ENCODE measurements around the gene HELB. TPM values are rescaled to one million over a fixed set of nuclear protein-coding genes. Genes with fewer than 3 reads are reported as not detected.

Gene HELB
- total and polyA plus RNA-seq, 2 of the 4 experiments (the other 2 are of a cell fraction), result 0.72 to 2.9 TPM

GRCh38 chr12:66331814-66332213, 29.5 kb downstream of the HELB start:
- Histone ChIP-seq H3K27ac (ENCODE audit: insufficient read depth, low read length) (no peak overlapping the region), H3K4me1 (ENCODE audit: control insufficient read depth, insufficient read depth, low read length) (no peaks in the 10 kb centered on the region), H3K56ac (ENCODE audit: extremely low read depth, insufficient read depth, low read length) (no peak overlapping the region), H3K9ac (ENCODE audit: low read depth, low read length) (no peak overlapping the region), H2BK20ac (ENCODE audit: low read depth, low read length) (no peak overlapping the region), H4K91ac (ENCODE audit: insufficient read depth, low read depth, low read length) (no peak overlapping the region), H3K4me3 (ENCODE audit: insufficient read depth, low read depth, low read length) (no peak overlapping the region), H3K9me3 (ENCODE audit: control insufficient read depth, insufficient read depth, low read length) (no peaks in the 10 kb centered on the region), H2BK5ac (ENCODE audit: low read depth, low read length, poor library complexity, severe bottlenecking) (no peak overlapping the region), H3K4ac (ENCODE audit: low read depth, low read length) (no peak overlapping the region), H4K5ac (ENCODE audit: low read depth, low read length) (no peak overlapping the region), H3K36me3 (ENCODE audit: control insufficient read depth, insufficient read depth, low read length) (peaks cover 5% of the 10 kb centered on the region; the same call in 1 of the 2 replicates), H4K8ac (ENCODE audit: low read depth in 2 of 2, low read length in 2 of 2) (no peak overlapping the region), H4K20me1 (ENCODE audit: insufficient read depth, low read length) (no peaks in the 10 kb centered on the region), H3K23ac (ENCODE audit: low read depth, low read length) (no peak overlapping the region), H3K4me2 (ENCODE audit: low read depth, low read length) (no peak overlapping the region), H2AK5ac (ENCODE audit: low read depth, low read length) (no peak overlapping the region), H3K14ac (replicated peaks; ENCODE audit: low read depth, low read length) (no peak overlapping the region), H2BK15ac (ENCODE audit: low read depth, low read length) (no peak overlapping the region), H3K18ac (ENCODE audit: low read depth, low read length) (no peak overlapping the region), H3K79me1 (ENCODE audit: low read depth in 1 of 2, low read length in 2 of 2) (no peaks in the 10 kb centered on the region), H2BK120ac (ENCODE audit: low read depth, low read length) (no peak overlapping the region), H3K9me1 (ENCODE audit: insufficient read depth, low read length) (no peaks in the 10 kb centered on the region), H2AK9ac (replicated peaks; ENCODE audit: low read depth, low read length, poor library complexity) (no peak overlapping the region), H3K27me3 (ENCODE audit: control insufficient read depth, insufficient read depth, low read length) (no peaks in the 10 kb centered on the region), H2AFZ (replicated peaks; ENCODE audit: low read length, poor library complexity) (no peak overlapping the region)
- dilution Hi-C loops (cut with HindIII; ENCODE audit: low sequenced_read_pairs, unreplicated experiment), result no loop called here
- intact Hi-C loops (cut with micrococcal nuclease), result no loop called here
- CTCF ChIA-PET, result no interaction called here
- DNase-seq, result no peak
- in situ Hi-C loops (cut with MboI; ENCODE audit: low sequenced_read_pairs), result no loop called here
- POLR2A ChIA-PET (ENCODE audit: unreplicated experiment), result no interaction called here
- TF ChIP-seq USF2 (IDR thresholded peaks at IDR 0.05; ENCODE audit: low read depth, low read length) (no peak), MXI1 (IDR thresholded peaks at IDR 0.05; ENCODE audit: borderline replicate concordance, low read depth, low read length) (no peak), SMC3 (IDR thresholded peaks at IDR 0.05; ENCODE audit: low read depth, low read length) (no peak), POLR2A (IDR thresholded peaks at IDR 0.05; ENCODE audit: low read depth, low read length) (no peak), RAD21 (IDR thresholded peaks at IDR 0.05; ENCODE audit: low read length) (no peak), RCOR1 (IDR thresholded peaks at IDR 0.05; ENCODE audit: insufficient replicate concordance, low read length) (no peak), CTCF (conservative IDR thresholded peaks at IDR 0.05; ENCODE audit: low read depth, low read length) (no peak), NFE2L2 (IDR thresholded peaks at IDR 0.05; ENCODE audit: low read depth, low read length) (no peak), MAFK (IDR thresholded peaks at IDR 0.05; ENCODE audit: low read depth, low read length) (no peak), FOS (IDR thresholded peaks at IDR 0.05; ENCODE audit: low read depth, low read length) (no peak), MAZ (IDR thresholded peaks at IDR 0.05; ENCODE audit: borderline replicate concordance, low read depth, low read length) (no peak), CEBPB (IDR thresholded peaks at IDR 0.05; ENCODE audit: low read depth, low read length) (no peak), BHLHE40 (IDR thresholded peaks at IDR 0.05; ENCODE audit: low read depth, low read length) (no peak), ELK1 (IDR thresholded peaks at IDR 0.05; ENCODE audit: borderline replicate concordance, low read depth, low read length) (no peak), CHD1 (IDR thresholded peaks at IDR 0.05; ENCODE audit: low read depth, low read length) (no peak), RFX5 (IDR thresholded peaks at IDR 0.05; ENCODE audit: low read depth, low read length) (no peak)
- no peak for ATAC-seq (ENCODE audit: low read depth)
- WGBS, 2 experiments (ENCODE audit: extremely low coverage in 2 of 2, insufficient read length in 1 of 2), result no CpG with 5 or more reads among the region's 1 CpG
- BruUV-seq (replicated peaks), result no TSS peak
